Measurements from ENCODE around the gene RNF157.

GRCh38 chr17:76122431-76123190 lies 117.7 kb downstream of the RNF157 start:
- TF ChIP-seq CTCF (IDR thresholded peaks at IDR 0.05): no peak
- TF ChIP-seq NR2C2 (CRISPR knock-in tag; IDR thresholded peaks at IDR 0.05): no peak
- no peak for TF ChIP-seq ATF3 (CRISPR knock-in tag; conservative IDR thresholded peaks at IDR 0.05)
- TF ChIP-seq MAX (CRISPR knock-in tag; IDR thresholded peaks at IDR 0.05): no peak
